HG02981 (cell line): ENCODE data around the gene C10orf62.
"Not testable (repeated sequence)": the region's sequence is repeated elsewhere in the genome, so short reads cannot be mapped to it uniquely, and the experiment has no call there.

Experiments used
- ATAC-seq: cut with Tn5 transposase; IDR thresholded peaks from one replicate; pipeline ENCODE4 v1.9.1; 2021; ENCODE audit warnings: mild to moderate bottlenecking, moderate library complexity; ENCODE audit not compliant: unreplicated experiment

Gene C10orf62

GRCh38 chr10:97563337-97563736 lies 26.2 kb upstream of the C10orf62 start:
- no peak for ATAC-seq

- no peak for ATAC-seq
Observed at GRCh38 chr10:97564776-97565175, 24.7 kb upstream of the C10orf62 start.

- ATAC-seq = no peak
Observed at GRCh38 chr10:97566336-97566996, 23.1 kb upstream of the C10orf62 start.

GRCh38 chr10:97567891-97568290 lies 21.6 kb upstream of the C10orf62 start:
- ATAC-seq = no peak

GRCh38 chr10:97570146-97570788 lies 19.3 kb upstream of the C10orf62 start:
- no peak for ATAC-seq

- ATAC-seq = no peak
Observed at GRCh38 chr10:97570789-97571471, 18.6 kb upstream of the C10orf62 start.

GRCh38 chr10:97571622-97572021 lies 17.9 kb upstream of the C10orf62 start:
- ATAC-seq = no peak

- peak; percentile 79 for ATAC-seq
Observed at GRCh38 chr10:97572214-97572989, 17.1 kb upstream of the C10orf62 start, which contains the start of gene ANKRD2. ANKRD2 (plus strand) TSS chr10:97572779; CDS start chr10:97572789, 10 bp downstream.

GRCh38 chr10:97573021-97573420 lies 16.5 kb upstream of the C10orf62 start:
- no peak for ATAC-seq

- ATAC-seq = no peak
Observed at GRCh38 chr10:97573672-97574071, 15.8 kb upstream of the C10orf62 start.

GRCh38 chr10:97574374-97575126 lies 15.0 kb upstream of the C10orf62 start:
- no peak for ATAC-seq

- ATAC-seq = no peak
Observed at GRCh38 chr10:97575127-97575668, 14.3 kb upstream of the C10orf62 start.

GRCh38 chr10:97576487-97576886 lies 13.0 kb upstream of the C10orf62 start:
- ATAC-seq = not testable (repeated sequence)

- no peak for ATAC-seq
Observed at GRCh38 chr10:97577701-97578100, 11.8 kb upstream of the C10orf62 start.

- no peak for ATAC-seq
Observed at GRCh38 chr10:97578171-97578844, 11.2 kb upstream of the C10orf62 start.

GRCh38 chr10:97580421-97581367 lies 8.8 kb upstream of the C10orf62 start:
- ATAC-seq = no peak

GRCh38 chr10:97582169-97582568 lies 7.4 kb upstream of the C10orf62 start:
- no peak for ATAC-seq

- ATAC-seq = no peak
Observed at GRCh38 chr10:97583476-97583875, 6.0 kb upstream of the C10orf62 start.
